B cell (primary cell): ENCODE data around the gene SENP5. TPM values are rescaled to one million over a fixed set of nuclear protein-coding genes. Genes with fewer than 3 reads are reported as not detected.

ENCODE experiments used
- ATAC-seq: fragments of 200-7000 bp; cut with Tn5 transposase; one replicate; pipeline ENCODE4 v1.10.0; 2021; ENCODE audit warnings: low read depth, mild to moderate bottlenecking, moderate number of reproducible peaks, moderate library complexity
- CTCF ChIA-PET: fragments of 350-600 bp; sonication (Branson Sonifier 250); formaldehyde crosslinking; loops from one replicate; lab custom pipeline; 2021; ENCODE audit warnings: antibody characterized with exemption, inconsistent platforms; lab: Charles Lee
- POLR2A ChIA-PET: fragments of 350-600 bp; sonication (Branson Sonifier 250); formaldehyde crosslinking; loops from one replicate; lab custom pipeline; 2021; ENCODE audit warnings: antibody characterized with exemption; lab: Charles Lee
- DNase-seq: peaks from one replicate; pipeline ENCODE4 v3.0.0; 2013
- H2AFZ ChIP-seq: 2 replicates; pipeline ENCODE4 v1.6.1; 2012; ENCODE audit warnings: mild to moderate bottlenecking, low read depth, low read length; ENCODE audit not compliant: insufficient read depth, poor library complexity, severe bottlenecking
- H3K27ac ChIP-seq, 2 donors: 1 replicate in 1 of 2; 2 replicates in 1 of 2; pipeline ENCODE4 v1.5.1; 2012 to 2013; ENCODE audit warnings: low read length in 2 of 2, mild to moderate bottlenecking in 2 of 2, moderate library complexity in 1 of 2
- H3K27me3 ChIP-seq, 4 experiments: fragments of 200-600 bp in 1 of 4; sonication (generic) in 1 of 4; replicated peaks in 1 of 4; 1 replicate in 2 of 4; 2 replicates in 2 of 4; pipeline versions ENCODE4 v1.6.1 to v1.7.0; 2013 to 2016; ENCODE audit warnings: low read length in 3 of 4, mild to moderate bottlenecking in 2 of 4, mixed read lengths in 1 of 4, moderate library complexity in 1 of 4; ENCODE audit not compliant: insufficient read depth in 4 of 4, control insufficient read depth in 3 of 4; ENCODE audit errors: control extremely low read depth in 1 of 4
- H3K36me3 ChIP-seq, 2 experiments: replicated peaks in 1 of 2; 1 replicate in 1 of 2; 2 replicates in 1 of 2; pipeline versions ENCODE4 v1.6.1 to v1.7.1; 2013; ENCODE audit warnings: low read length in 1 of 2; ENCODE audit not compliant: insufficient read depth in 2 of 2, control insufficient read depth in 1 of 2; ENCODE audit errors: control extremely low read depth in 1 of 2, extremely low read depth in 1 of 2
- H3K4me1 ChIP-seq, 2 donors: fragments of 200-600 bp in 1 of 2; sonication (generic) in 1 of 2; 1 replicate in 1 of 2; 2 replicates in 1 of 2; pipeline versions ENCODE4 v1.5.1 to v1.6.1; 2013 to 2017; ENCODE audit warnings: low read length in 2 of 2; ENCODE audit not compliant: control insufficient read depth in 2 of 2, insufficient read depth in 2 of 2
- H3K4me2 ChIP-seq: replicated peaks from 2 replicates; pipeline ENCODE3; 2012; ENCODE audit warnings: mild to moderate bottlenecking, low read depth, low read length; ENCODE audit not compliant: poor library complexity, severe bottlenecking
- H3K4me3 ChIP-seq, 5 experiments: fragments of 200-600 bp in 1 of 5; sonication (generic) in 1 of 5; 1 replicate in 3 of 5; 2 replicates in 2 of 5; pipeline versions ENCODE4 v1.5.1 to v1.7.0; 2011 to 2016; ENCODE audit warnings: low read length in 4 of 5, mild to moderate bottlenecking in 4 of 5, low read depth in 2 of 5, control low read depth in 1 of 5, moderate library complexity in 1 of 5; ENCODE audit not compliant: insufficient read depth in 1 of 5; ENCODE audit errors: control extremely low read depth in 1 of 5, extremely low read depth in 1 of 5
- H3K79me2 ChIP-seq: fragments of 200-600 bp; sonication (generic); one replicate; pipeline ENCODE4 v1.6.0; 2016; ENCODE audit warnings: low read length; ENCODE audit not compliant: control insufficient read depth, insufficient read depth
- H3K9ac ChIP-seq: fragments of 200-600 bp; sonication (generic); 2 replicates; pipeline ENCODE4 v1.6.1; 2017; ENCODE audit warnings: mild to moderate bottlenecking, low read length, moderate library complexity
- H3K9me3 ChIP-seq, 3 donors: one replicate each; pipeline versions ENCODE4 v1.6.1 to v1.7.1; 2013; ENCODE audit warnings: low read length in 2 of 3; ENCODE audit not compliant: control insufficient read depth in 2 of 3, insufficient read depth in 1 of 3; ENCODE audit errors: control extremely low read depth in 1 of 3
- H4K20me1 ChIP-seq: 2 replicates; pipeline ENCODE4 v1.6.0; 2012; ENCODE audit warnings: mild to moderate bottlenecking, low read length; ENCODE audit not compliant: insufficient read depth, control insufficient read depth, poor library complexity, severe bottlenecking
- H3K27ac Mint-ChIP-seq: one replicate; pipeline ENCODE4 v1.8.0; 2021; ENCODE audit warnings: mixed read lengths
- H3K27me3 Mint-ChIP-seq: one replicate; pipeline ENCODE4 v1.8.0; 2021; ENCODE audit warnings: mixed read lengths
- H3K4me1 Mint-ChIP-seq: one replicate; pipeline ENCODE4 v1.8.0; 2021; ENCODE audit warnings: mixed read lengths
- H3K4me3 Mint-ChIP-seq: one replicate; pipeline ENCODE4 v1.8.0; 2021; ENCODE audit warnings: mixed read lengths
- H3K9me3 Mint-ChIP-seq: one replicate; pipeline ENCODE4 v1.8.0; 2022; ENCODE audit warnings: mixed read lengths; ENCODE audit not compliant: insufficient read depth
- CTCF ChIP-seq: fragments of 200-600 bp; IDR thresholded peaks from one replicate; pipeline ENCODE4 v1.8.0; 2022; ENCODE audit warnings: antibody characterized with exemption, mild to moderate bottlenecking
- EZH2 ChIP-seq: IDR thresholded peaks from 2 replicates; pipeline ENCODE4 v1.6.1; 2012; ENCODE audit warnings: borderline replicate concordance, low read depth, mild to moderate bottlenecking, moderate library complexity, low read length; ENCODE audit not compliant: insufficient read depth, poor library complexity, severe bottlenecking
- whole genome bisulfite sequencing: methylation state at CpG from one replicate; pipeline ENCODE4 v1.1.5; 2013; ENCODE audit warnings: missing lambda C conversion rate; ENCODE audit not compliant: insufficient coverage; 5-methylcytosine and 5-hydroxymethylcytosine counted together
- intact Hi-C: fragments of 100-400 bp; cut with micrococcal nuclease; formaldehyde crosslinking; loops from one replicate; pipeline ENCODE4 v1.10.0; 2022
- polyA plus RNA-seq: library from polyadenylated mRNA; depleted of rRNA; stranded (reverse); fragments of >200 nt; gene quantifications from 2 replicates; pipeline ENCODE4 v1.2.3, GENCODE V29; 2012
- total RNA-seq, 2 donors: library from RNA; stranded (reverse); fragments of 120-200 nt in 1 of 2; gene quantifications; 1 replicate in 1 of 2; 2 replicates in 1 of 2; pipeline versions ENCODE4 v1.2.3 to v1.2.4, GENCODE V29; 2013 to 2022

The SENP5 gene
- total and polyA plus RNA-seq, 2 donors (not counting 1 experiment from before 2014, with no cell fraction given): 9.2 to 51.5 TPM

DNA sequence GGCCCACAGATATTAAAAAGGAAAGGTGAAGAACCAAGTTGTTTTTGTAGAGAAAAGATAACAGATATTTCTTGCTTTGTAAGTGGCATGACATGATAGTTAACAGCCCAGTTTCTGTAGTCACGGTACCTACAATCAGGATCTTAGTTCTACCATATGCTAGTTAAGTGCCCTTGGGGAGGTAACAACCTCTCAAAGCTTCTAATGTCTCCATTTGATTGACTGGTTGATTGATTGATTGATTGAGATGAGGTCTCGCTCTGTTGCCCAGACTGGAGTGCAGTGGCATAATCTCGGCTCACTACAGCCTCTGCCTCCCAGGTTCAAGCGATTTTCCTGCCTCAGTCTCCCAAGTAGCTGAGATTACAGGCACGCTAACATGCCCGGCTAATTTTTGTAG, 28.5 kb downstream of the SENP5 start:
- no peak for TF ChIP-seq EZH2
- no peak for TF ChIP-seq CTCF
- Histone ChIP-seq H3K27ac (no peak overlapping the region), H3K27me3 (no peaks in the 10 kb centered on the region), H3K9ac (no peak overlapping the region), H2AFZ (no peak overlapping the region), H3K79me2 (peaks cover 54% of the 10 kb centered on the region), H3K4me3 (no peak overlapping the region), H4K20me1 (peaks cover 25% of the 10 kb centered on the region), H3K4me1 (no peaks in the 10 kb centered on the region), H3K4me2 (no peak overlapping the region), H3K9me3 (no peaks in the 10 kb centered on the region), H3K36me3 (peaks cover 1 to 12% of the 10 kb centered on the region in 2 experiments)
- Mint-ChIP-seq H3K27ac (no peak overlapping the region), H3K9me3 (no peaks in the 10 kb centered on the region), H3K27me3 (no peaks in the 10 kb centered on the region), H3K4me3 (no peak overlapping the region), H3K4me1 (peaks cover 1% of the 10 kb centered on the region)
- ATAC-seq (no peak), DNase-seq (no peak)
- CTCF ChIA-PET: no interaction called here
- POLR2A ChIA-PET: no interaction called here
- intact Hi-C loops: no loop called here
- 100% methylated on average over 4 of the region's 6 CpGs for WGBS

DNA sequence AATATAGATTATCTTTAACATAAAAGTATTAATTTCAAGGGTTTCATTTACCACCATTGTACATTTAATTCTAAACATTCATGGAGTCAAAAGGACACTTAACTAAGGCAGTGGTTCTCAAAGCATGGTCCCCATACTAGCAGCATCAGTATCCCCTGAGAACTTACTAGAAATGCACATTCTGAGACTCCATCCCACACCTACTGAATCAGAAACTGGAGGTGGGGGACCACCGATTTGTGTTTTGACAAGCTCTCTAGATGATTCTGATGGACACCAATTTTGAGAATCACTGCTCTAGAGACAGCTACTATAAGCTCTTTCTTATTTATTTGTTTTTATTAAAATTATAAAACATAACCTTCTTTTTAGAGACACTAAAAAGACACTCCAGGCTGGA, 34.0 kb downstream of the SENP5 start:
- intact Hi-C loops: no loop called here
- Histone ChIP-seq H3K79me2 (peaks cover 9% of the 10 kb centered on the region), H3K9ac (no peak overlapping the region), H3K4me1 (no peaks in the 10 kb centered on the region), H3K27ac (no peak overlapping the region), H3K4me2 (no peak overlapping the region), H3K36me3 (peaks cover 16 to 49% of the 10 kb centered on the region in 2 experiments), H3K9me3 (peaks cover 0 to 1% (median 0%) of the 10 kb centered on the region in 3 donors), H3K4me3 (no peak overlapping the region), H4K20me1 (peaks cover 3% of the 10 kb centered on the region), H3K27me3 (no peaks in the 10 kb centered on the region), H2AFZ (no peak overlapping the region)
- ChIA-PET POLR2A (interaction anchor here (0.6 kb wide), 1 partner anchor 14 kb away, joined by 3 read pairs; no protein-coding TSS in a partner anchor), CTCF (no interaction called here)
- H3K27ac Mint-ChIP-seq: no peak overlapping the region
- no peaks in the 10 kb centered on the region for H3K27me3 Mint-ChIP-seq
- ATAC-seq (no peak), DNase-seq (no peak)
- TF ChIP-seq EZH2 (no peak), CTCF (no peak)
- H3K4me1 Mint-ChIP-seq: no peaks in the 10 kb centered on the region
- H3K4me3 Mint-ChIP-seq: no peak overlapping the region
- WGBS: no CpG with 5 or more reads among the region's 1 CpG
- H3K9me3 Mint-ChIP-seq: no peaks in the 10 kb centered on the region
